Stomach smooth muscle (tissue), 2 donors: ENCODE data around the gene SLC5A6.

Experiments
- H3K27ac ChIP-seq: one replicate; pipeline ENCODE4 v1.7.0; 2013; ENCODE audit warnings: mild to moderate bottlenecking, low read length, inconsistent platforms
- H3K27me3 ChIP-seq, 2 donors: one replicate each; pipeline ENCODE4 v1.7.0; 2013; ENCODE audit warnings: low read length in 2 of 2; ENCODE audit not compliant: insufficient read depth in 2 of 2, control insufficient read depth in 1 of 2
- H3K36me3 ChIP-seq, 2 donors: one replicate each; pipeline ENCODE4 v1.7.0; 2013; ENCODE audit warnings: low read length in 2 of 2; ENCODE audit not compliant: control insufficient read depth in 2 of 2, insufficient read depth in 2 of 2
- H3K4me1 ChIP-seq: one replicate; pipeline ENCODE4 v1.7.0; 2013; ENCODE audit warnings: low read length; ENCODE audit not compliant: control insufficient read depth, insufficient read depth
- H3K4me3 ChIP-seq, 2 donors: one replicate each; pipeline ENCODE4 v1.7.0; 2013; ENCODE audit warnings: low read length in 2 of 2
- H3K9ac ChIP-seq, 2 donors: one replicate each; pipeline ENCODE4 v1.7.0; 2013; ENCODE audit warnings: low read length in 2 of 2, mild to moderate bottlenecking in 1 of 2
- H3K9me3 ChIP-seq, 2 donors: one replicate each; pipeline ENCODE4 v1.7.0; 2013; ENCODE audit warnings: low read length in 2 of 2; ENCODE audit not compliant: control insufficient read depth in 2 of 2
- donor health status: healthy.
- donor health status: Pancreatic carcinoma.

The SLC5A6 gene

DNA sequence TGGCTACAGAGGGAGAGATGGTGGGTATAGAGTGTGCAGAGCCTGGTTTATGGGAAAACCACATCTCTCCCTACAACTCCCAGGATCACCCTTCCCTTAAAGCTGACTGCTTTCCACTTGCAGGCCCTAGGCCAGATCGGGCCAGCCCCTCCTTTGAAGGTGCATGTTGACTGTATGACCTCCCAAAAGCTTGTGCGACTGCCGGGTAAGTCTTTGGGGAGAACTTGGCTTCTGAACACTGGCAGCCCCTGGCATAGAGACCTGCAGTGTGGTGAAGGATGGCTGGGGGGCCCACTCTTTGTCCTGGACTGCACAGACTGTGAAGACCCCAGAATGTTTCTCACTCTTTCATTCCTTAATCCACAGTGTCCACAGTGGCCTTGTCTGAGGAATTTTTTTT is 24.6 kb upstream of the SLC5A6 start:
- no peaks in the 10 kb centered on the region for H3K9me3 ChIP-seq
- no peaks in the 10 kb centered on the region for H3K4me1 ChIP-seq
- peaks cover 66 to 84% of the 10 kb centered on the region in 2 donors for H3K36me3 ChIP-seq
- no peak overlapping the region for H3K27ac ChIP-seq
- no peak overlapping the region for H3K9ac ChIP-seq
- H3K4me3 ChIP-seq: no peak overlapping the region
- H3K27me3 ChIP-seq: no peaks in the 10 kb centered on the region

DNA sequence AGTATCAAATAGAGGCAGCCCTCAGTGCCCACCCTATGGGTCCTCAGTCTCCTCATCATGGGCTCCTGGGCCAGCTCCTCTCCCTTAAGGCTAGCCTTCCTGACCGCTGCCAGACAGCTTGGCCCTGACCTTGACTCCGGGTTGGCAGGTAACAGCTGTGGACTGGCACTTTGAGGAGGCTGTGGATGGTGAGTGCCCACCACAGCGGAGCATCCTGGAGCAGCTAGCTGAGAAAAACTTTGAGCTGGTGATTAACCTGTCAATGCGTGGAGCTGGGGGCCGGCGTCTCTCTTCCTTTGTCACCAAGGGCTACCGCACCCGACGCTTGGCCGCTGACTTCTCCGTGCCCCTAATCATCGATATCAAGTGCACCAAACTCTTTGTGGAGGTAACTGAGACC is 24.1 kb upstream of the SLC5A6 start:
- Histone ChIP-seq H3K4me3 (no peak overlapping the region), H3K27ac (no peak overlapping the region), H3K9me3 (no peaks in the 10 kb centered on the region), H3K36me3 (peaks cover 71 to 84% of the 10 kb centered on the region in 2 donors), H3K4me1 (no peaks in the 10 kb centered on the region), H3K9ac (no peak overlapping the region), H3K27me3 (no peaks in the 10 kb centered on the region)

DNA sequence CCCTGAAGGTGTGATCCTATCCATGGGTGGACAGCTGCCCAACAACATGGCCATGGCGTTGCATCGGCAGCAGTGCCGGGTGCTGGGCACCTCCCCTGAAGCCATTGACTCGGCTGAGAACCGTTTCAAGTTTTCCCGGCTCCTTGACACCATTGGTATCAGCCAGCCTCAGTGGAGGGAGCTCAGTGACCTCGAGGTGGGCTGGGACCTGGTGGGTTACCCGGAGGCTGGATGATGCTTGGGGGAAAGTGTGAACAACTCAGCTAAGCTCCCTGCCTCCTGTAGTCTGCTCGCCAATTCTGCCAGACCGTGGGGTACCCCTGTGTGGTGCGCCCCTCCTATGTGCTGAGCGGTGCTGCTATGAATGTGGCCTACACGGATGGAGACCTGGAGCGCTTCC is 21.3 kb upstream of the SLC5A6 start:
- H3K9me3 ChIP-seq: no peaks in the 10 kb centered on the region
- peaks cover 58 to 65% of the 10 kb centered on the region in 2 donors for H3K36me3 ChIP-seq
- no peaks in the 10 kb centered on the region for H3K27me3 ChIP-seq
- no peak overlapping the region for H3K9ac ChIP-seq
- H3K4me1 ChIP-seq: no peaks in the 10 kb centered on the region
- H3K4me3 ChIP-seq: no peak overlapping the region
- H3K27ac ChIP-seq: no peak overlapping the region

DNA sequence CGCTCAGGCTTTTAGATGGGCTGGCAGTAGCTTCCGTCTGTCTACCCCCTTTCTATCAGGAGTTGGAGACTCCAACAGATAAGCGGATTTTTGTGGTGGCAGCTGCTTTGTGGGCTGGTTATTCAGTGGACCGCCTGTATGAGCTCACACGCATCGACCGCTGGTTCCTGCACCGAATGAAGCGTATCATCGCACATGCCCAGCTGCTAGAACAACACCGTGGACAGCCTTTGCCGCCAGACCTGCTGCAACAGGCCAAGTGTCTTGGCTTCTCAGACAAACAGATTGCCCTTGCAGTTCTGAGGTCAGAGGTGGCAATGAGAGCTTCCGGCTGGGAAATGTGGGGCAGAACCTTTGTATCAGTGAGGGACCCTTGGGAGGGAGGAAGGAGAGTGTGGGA is 19.9 kb upstream of the SLC5A6 start:
- no peaks in the 10 kb centered on the region for H3K9me3 ChIP-seq
- no peak overlapping the region for H3K9ac ChIP-seq
- H3K4me3 ChIP-seq: no peak overlapping the region
- H3K27ac ChIP-seq: no peak overlapping the region
- peaks cover 51 to 59% of the 10 kb centered on the region in 2 donors for H3K36me3 ChIP-seq
- H3K27me3 ChIP-seq: no peaks in the 10 kb centered on the region
- H3K4me1 ChIP-seq: no peaks in the 10 kb centered on the region

DNA sequence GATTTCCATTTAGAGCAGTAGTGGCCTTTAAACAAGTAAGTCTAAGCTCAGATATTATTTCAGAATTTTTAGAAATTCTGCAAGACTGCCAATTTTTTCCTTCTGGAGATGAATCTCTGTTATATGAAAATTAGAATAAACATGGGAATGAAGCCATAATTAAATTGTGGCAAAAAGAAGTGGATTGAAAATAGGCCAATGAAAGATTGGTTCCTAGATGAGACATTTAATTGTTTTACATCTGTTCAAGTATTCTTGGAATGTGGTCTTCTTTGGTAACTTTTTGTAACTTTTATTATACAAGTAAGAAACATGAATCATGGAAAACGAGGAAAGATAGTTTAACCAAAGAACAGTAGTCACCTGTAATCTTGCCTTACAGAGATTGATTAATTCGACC is 15.4 kb upstream of the SLC5A6 start:
- no peak overlapping the region for H3K27ac ChIP-seq
- H3K27me3 ChIP-seq: no peaks in the 10 kb centered on the region
- H3K9ac ChIP-seq: no peak overlapping the region
- no peaks in the 10 kb centered on the region for H3K4me1 ChIP-seq
- H3K36me3 ChIP-seq: peaks cover 40 to 56% of the 10 kb centered on the region in 2 donors
- no peak overlapping the region for H3K4me3 ChIP-seq
- H3K9me3 ChIP-seq: no peaks in the 10 kb centered on the region

DNA sequence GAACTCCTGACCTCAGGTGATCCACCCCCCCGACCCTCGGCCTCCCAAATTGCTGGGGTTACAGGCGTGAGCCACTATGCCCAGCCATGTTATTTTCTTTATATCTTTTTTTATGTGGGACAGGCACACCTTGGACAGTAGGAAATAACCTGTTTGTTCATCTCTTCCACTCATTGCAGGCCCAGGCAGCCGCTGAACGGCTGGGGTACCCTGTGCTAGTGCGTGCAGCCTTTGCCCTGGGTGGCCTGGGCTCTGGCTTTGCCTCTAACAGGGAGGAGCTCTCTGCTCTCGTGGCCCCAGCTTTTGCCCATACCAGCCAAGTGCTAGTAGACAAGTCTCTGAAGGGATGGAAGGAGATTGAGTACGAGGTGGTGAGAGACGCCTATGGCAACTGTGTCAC is 13.5 kb upstream of the SLC5A6 start:
- H3K36me3 ChIP-seq: peaks cover 33 to 49% of the 10 kb centered on the region in 2 donors
- no peaks in the 10 kb centered on the region for H3K9me3 ChIP-seq
- no peaks in the 10 kb centered on the region for H3K4me1 ChIP-seq
- H3K4me3 ChIP-seq: no peak overlapping the region
- H3K27ac ChIP-seq: no peak overlapping the region
- no peaks in the 10 kb centered on the region for H3K27me3 ChIP-seq
- H3K9ac ChIP-seq: no peak overlapping the region

DNA sequence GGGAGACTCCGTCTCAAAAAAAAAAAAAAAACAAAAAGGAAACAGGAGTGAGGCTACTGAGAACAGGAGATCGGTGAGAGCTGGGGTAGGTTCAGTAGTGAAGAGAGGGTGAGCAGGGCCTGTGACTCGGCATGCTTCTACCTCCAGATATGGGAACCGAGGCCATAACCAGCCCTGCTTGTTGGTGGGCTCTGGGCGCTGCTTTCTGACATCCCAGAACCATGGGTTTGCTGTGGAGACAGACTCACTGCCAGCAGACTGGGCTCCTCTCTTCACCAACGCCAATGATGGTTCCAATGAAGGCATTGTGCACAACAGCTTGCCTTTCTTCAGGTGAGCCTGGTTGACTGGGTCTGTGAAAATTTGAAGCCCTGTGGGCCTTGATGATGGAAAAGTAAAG is 11.3 kb upstream of the SLC5A6 start:
- Histone ChIP-seq H3K36me3 (peaks cover 33 to 49% of the 10 kb centered on the region in 2 donors), H3K4me3 (no peak overlapping the region), H3K9ac (no peak overlapping the region), H3K27me3 (no peaks in the 10 kb centered on the region), H3K27ac (no peak overlapping the region), H3K4me1 (no peaks in the 10 kb centered on the region), H3K9me3 (no peaks in the 10 kb centered on the region)

DNA sequence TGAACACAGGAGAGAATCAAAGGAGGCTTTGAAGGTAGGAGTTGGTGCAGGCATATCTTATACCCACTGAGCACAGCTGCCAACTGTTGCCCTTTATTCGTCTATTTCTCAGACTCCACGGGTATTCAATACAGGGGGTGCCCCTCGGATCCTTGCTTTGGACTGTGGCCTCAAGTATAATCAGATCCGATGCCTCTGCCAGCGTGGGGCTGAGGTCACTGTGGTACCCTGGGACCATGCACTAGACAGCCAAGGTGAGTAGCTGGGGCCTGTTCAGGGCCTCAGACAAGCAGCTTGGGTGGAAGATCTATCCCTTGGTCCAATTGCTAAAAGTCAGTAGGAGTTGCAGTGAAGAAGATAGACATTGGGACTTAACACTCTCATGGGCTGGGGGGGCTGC is 10.3 kb upstream of the SLC5A6 start:
- H3K27me3 ChIP-seq: no peaks in the 10 kb centered on the region
- peaks cover 8% of the 10 kb centered on the region for H3K4me1 ChIP-seq
- H3K4me3 ChIP-seq: no peak overlapping the region
- H3K27ac ChIP-seq: no peak overlapping the region
- H3K36me3 ChIP-seq: peaks cover 30 to 47% of the 10 kb centered on the region in 2 donors
- H3K9me3 ChIP-seq: no peaks in the 10 kb centered on the region
- H3K9ac ChIP-seq: no peak overlapping the region

DNA sequence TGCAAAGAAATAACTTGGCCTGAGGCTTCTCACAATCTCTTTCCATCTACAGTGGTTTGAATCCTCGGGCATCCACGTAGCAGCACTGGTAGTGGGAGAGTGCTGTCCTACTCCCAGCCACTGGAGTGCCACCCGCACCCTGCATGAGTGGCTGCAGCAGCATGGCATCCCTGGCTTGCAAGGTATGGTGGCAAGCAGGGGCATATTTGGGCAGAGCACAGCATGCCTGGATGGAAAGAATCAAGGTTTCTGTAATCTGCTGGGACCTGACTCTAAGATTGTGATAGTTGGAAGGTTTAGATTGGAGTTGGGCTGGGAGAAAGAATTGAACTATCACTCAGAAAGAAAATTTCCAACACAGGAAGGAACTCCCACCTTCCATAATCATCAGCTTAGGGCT is 9.1 kb upstream of the SLC5A6 start:
- no peaks in the 10 kb centered on the region for H3K27me3 ChIP-seq
- H3K36me3 ChIP-seq: peaks cover 21 to 36% of the 10 kb centered on the region in 2 donors

DNA sequence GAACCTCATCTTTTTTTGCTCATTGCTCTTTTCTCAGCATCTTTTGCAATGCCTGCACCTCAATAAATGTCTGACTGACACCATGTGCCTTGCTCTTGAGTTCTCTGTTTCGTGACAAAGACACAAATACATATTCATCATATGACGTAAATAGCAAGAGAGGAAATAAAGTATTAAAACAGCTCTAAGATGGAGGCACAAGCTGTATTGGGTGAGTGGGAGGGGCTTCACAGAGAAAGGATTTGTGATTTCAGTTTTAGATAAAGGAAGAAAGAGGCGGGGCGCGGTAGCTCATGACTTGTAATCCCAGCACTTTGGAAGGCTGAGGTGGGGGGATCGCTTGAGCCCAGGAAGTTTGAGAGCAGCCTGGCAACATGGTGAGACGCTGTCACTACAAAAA is 8.0 kb upstream of the SLC5A6 start:
- Histone ChIP-seq H3K27me3 (no peaks in the 10 kb centered on the region), H3K36me3 (peaks cover 17 to 28% of the 10 kb centered on the region in 2 donors)

More for the DNA sequence above, 9.1 kb upstream of the SLC5A6 start:
- Histone ChIP-seq H3K4me3 (no peak overlapping the region), H3K4me1 (peaks cover 16% of the 10 kb centered on the region), H3K9ac (no peak overlapping the region), H3K27ac (no peak overlapping the region), H3K9me3 (no peaks in the 10 kb centered on the region)

DNA sequence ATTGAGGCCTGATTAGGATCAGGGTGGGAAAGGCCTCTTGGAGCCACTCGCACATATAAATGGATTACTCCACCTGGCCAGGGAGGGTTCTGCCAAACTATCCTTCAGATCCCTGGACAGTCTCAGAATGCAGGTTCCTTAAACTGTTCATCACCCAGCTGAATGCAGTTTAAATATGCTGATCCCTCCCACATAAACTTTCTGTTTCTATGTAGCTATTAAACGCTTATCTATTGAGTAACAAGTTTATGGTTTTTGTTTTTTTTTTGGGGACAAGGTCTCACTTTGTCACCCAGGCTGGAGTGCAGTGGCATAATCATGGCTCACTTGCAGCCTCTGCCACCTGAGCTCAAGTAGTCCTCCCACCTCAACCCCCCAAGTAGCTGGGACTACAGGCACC is 7.0 kb upstream of the SLC5A6 start:
- Histone ChIP-seq H3K9ac (no peak overlapping the region), H3K27ac (no peak overlapping the region), H3K4me1 (peaks cover 16% of the 10 kb centered on the region), H3K27me3 (no peaks in the 10 kb centered on the region), H3K4me3 (no peak overlapping the region), H3K9me3 (no peaks in the 10 kb centered on the region), H3K36me3 (peaks cover 13 to 19% of the 10 kb centered on the region in 2 donors)

More for the DNA sequence above, 8.0 kb upstream of the SLC5A6 start:
- no peak overlapping the region for H3K27ac ChIP-seq
- H3K9me3 ChIP-seq: no peaks in the 10 kb centered on the region
- H3K9ac ChIP-seq: no peak overlapping the region
- H3K4me1 ChIP-seq: peaks cover 16% of the 10 kb centered on the region
- H3K4me3 ChIP-seq: no peak overlapping the region
